GM10847 (cell line): ENCODE measurements around the gene MLPH.

Experiments used
- POLR2A ChIP-seq: IDR thresholded peaks from 2 replicates; pipeline ENCODE4 v1.6.1; 2011; ENCODE audit not compliant: insufficient read length; ENCODE audit errors: extremely low read depth

The MLPH gene

DNA sequence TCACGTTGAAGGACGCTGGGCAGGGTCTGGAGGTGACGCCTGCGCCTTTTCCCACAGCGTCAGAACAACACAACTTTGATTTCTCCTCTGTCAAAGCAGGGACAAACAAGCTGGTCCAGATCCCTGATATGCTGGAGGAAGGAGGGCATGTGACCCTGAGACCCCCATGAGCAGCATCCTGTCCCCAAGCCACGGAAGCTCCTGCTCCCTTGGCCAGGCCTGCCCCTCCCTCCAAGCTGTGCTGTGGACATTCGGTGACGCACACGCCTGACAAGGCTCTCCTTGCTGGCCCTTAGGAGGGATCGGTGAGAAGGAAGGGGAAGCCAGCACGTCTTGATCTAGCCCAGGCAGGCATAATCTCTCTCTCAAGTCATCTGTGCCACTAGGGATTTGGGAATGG lies 11.3 kb downstream of the MLPH start:
- TF ChIP-seq POLR2A, result no peak

GRCh38 chr2:237500681-237501424 lies 13.8 kb downstream of the MLPH start:
- no peak for TF ChIP-seq POLR2A

GRCh38 chr2:237501892-237502513 lies 15.0 kb downstream of the MLPH start:
- no peak for TF ChIP-seq POLR2A

DNA sequence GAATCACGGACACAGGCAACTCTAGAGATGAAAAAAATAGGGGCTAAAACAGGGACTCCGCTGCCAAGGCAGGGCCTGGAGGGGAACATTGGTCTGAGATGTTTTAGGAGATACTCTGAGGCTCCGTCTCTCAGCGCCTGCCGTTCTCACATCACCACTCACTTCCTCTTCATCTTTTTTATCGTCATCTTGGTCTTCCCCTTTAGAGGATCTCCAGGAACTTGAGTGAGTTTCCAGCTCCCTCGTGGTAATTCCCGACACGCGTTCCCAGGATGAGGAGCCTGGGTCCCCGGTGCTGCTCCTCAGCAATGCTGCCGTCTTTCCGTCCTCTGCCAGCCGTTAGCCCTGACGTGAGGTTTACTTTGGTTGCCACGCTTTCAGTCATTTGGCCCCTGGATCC lies 16.1 kb downstream of the MLPH start:
- TF ChIP-seq POLR2A, result no peak

GRCh38 chr2:237505188-237505939 lies 18.3 kb downstream of the MLPH start:
- TF ChIP-seq POLR2A, result no peak

GRCh38 chr2:237507512-237507911 lies 20.5 kb downstream of the MLPH start:
- no peak for TF ChIP-seq POLR2A

DNA sequence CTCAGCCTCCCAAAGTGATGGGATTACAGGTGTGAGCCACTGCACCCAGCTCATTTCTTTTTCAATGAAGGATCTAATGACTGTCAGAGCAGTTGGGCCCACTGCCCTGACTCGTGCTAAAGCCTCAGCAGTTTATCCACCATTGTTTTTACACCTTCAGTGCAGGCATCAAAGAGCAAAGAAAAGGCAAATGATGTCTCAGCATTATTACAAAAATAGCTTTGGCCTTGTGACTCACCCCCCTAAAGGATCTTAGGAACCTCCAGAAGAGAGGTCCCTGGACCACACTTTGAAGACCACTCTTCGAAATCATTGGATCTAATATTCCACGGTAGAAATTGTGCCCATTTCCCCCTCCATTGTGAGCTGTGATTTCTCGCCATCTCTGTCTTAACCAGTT lies 21.3 kb downstream of the MLPH start:
- no peak for TF ChIP-seq POLR2A

- TF ChIP-seq POLR2A, result no peak
Observed at GRCh38 chr2:237509151-237509550, 22.1 kb downstream of the MLPH start.

- no peak for TF ChIP-seq POLR2A
Observed at GRCh38 chr2:237509905-237510304, 22.9 kb downstream of the MLPH start.

DNA sequence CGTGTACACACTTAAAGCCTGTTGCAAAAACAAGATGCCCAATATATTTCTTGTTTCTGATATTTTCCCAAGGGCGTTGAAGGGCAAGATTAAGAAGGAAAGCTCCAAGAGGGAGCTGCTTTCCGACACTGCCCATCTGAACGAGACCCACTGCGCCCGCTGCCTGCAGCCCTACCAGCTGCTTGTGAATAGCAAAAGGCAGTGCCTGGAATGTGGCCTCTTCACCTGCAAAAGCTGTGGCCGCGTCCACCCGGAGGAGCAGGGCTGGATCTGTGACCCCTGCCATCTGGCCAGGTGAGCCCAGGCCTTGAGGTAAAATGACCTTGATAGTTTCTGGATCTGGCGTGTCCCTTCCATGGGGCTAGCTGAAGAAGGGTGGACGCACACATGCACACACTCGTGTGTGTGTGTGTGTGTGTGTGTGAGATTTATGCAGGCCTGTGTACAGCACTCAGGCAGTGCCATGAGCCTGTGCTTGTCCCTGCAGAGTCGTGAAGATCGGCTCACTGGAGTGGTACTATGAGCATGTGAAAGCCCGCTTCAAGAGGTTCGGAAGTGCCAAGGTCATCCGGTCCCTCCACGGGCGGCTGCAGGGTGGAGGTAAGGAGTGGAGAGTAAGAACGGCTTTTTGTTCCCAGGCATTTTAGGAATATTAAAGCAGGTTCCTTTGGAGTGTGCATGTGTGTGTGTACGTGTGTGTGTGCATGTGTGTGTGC lies 23.6 kb downstream of the MLPH start:
- TF ChIP-seq POLR2A, result no peak

- TF ChIP-seq POLR2A, result no peak
Observed at GRCh38 chr2:237511433-237511832, 24.4 kb downstream of the MLPH start.

DNA sequence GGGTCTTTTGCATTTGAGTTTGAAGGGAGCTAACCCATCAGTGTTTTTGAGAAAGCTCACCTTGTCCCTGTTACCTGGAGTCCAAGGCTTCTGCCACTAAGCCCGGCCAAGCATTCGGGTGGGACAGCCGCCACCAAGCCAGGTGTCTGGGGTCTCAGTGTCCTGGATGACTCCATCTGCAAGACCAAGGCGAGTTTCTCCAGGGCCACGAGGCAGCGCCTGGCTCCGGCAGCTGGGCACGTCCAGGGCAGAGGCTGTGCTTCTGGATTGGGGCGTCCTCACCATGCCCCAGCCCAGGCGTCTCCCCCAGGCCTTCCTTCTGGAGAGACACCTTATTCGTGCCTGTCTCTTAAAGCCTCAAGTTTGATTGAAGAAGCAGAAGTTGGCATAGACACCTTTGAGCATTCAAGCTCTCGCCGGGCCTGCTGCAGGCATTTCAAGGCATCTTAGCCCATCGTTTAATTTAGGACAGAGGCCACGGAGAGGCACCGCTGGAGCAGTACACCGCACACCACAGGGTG lies 24.9 kb downstream of the MLPH start:
- TF ChIP-seq POLR2A, result no peak

- TF ChIP-seq POLR2A, result no peak
Observed at GRCh38 chr2:237512774-237513466, 25.9 kb downstream of the MLPH start.

DNA sequence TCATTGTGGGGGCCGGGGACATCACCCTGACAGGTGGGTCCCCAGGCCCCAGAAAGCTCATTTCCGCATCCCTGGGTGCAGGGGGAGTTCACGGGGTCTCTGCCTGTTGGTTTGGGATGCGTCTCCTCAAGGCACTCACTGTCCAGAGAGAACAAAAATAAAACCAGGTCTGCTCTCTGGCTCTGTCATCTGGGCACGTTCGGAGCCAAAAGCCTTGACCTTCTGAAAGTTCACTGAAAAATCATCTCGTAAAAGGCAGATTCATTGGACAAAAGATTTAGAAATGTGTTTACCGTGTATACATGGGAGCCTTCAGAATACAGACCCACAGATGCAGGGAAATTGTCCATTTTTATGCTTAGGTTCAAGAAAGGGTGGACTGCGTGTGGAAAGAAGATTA lies 26.6 kb downstream of the MLPH start:
- TF ChIP-seq POLR2A, result no peak
